UCSD-AML1 (cell line): Measurements from ENCODE around the gene LRRC10.
"Not testable (repeated sequence)": the region's sequence is repeated elsewhere in the genome, so short reads cannot be mapped to it uniquely, and the experiment has no call there.

Source experiments
- DNase-seq: peaks from one replicate; lab custom pipeline; 2025; ENCODE audit not compliant: unreplicated experiment; lab: John Stamatoyannopoulos, UW

Gene LRRC10

GRCh38 chr12:69620077-69620476 lies 9.4 kb upstream of the LRRC10 start:
- DNase-seq, result no peak

GRCh38 chr12:69619050-69619449 lies 8.3 kb upstream of the LRRC10 start:
- DNase-seq, result no peak

- DNase-seq, result peak; percentile 14
These were observed 5.3 kb upstream of the LRRC10 start for GRCh38 chr12:69616025-69616424.

- no peak for DNase-seq
These were observed 2.6 kb upstream of the LRRC10 start for GRCh38 chr12:69613351-69613750.

- DNase-seq, result no peak
These were observed 581 bp downstream of the LRRC10 start for GRCh38 chr12:69610126-69610525.

GRCh38 chr12:69608114-69608513 lies 2.6 kb downstream of the LRRC10 start:
- no peak for DNase-seq

- DNase-seq, result not testable (repeated sequence)
These were observed 6.4 kb downstream of the LRRC10 start for GRCh38 chr12:69604275-69604674.

GRCh38 chr12:69603556-69603955 lies 7.2 kb downstream of the LRRC10 start:
- not testable (repeated sequence) for DNase-seq

- DNase-seq, result no peak
These were observed 7.8 kb downstream of the LRRC10 start for GRCh38 chr12:69602954-69603353.

GRCh38 chr12:69601962-69602685 lies 8.6 kb downstream of the LRRC10 start:
- no peak for DNase-seq

- DNase-seq, result no peak
These were observed 9.9 kb downstream of the LRRC10 start for GRCh38 chr12:69600804-69601203.

- no peak for DNase-seq
These were observed 12.4 kb downstream of the LRRC10 start for GRCh38 chr12:69598174-69598753.

- no peak for DNase-seq
These were observed 15.0 kb downstream of the LRRC10 start for GRCh38 chr12:69595689-69596088.

- DNase-seq, result no peak
These were observed 21.6 kb downstream of the LRRC10 start for GRCh38 chr12:69589082-69589481.

GRCh38 chr12:69588527-69588926 lies 22.2 kb downstream of the LRRC10 start:
- no peak for DNase-seq

- peak; percentile 97 for DNase-seq
These were observed 25.3 kb downstream of the LRRC10 start, which contains the start of gene CCT2 for GRCh38 chr12:69585189-69586062. Gene CCT2 (plus strand): TSS chr12:69585459. CDS start chr12:69585522, 63 bp downstream.

GRCh38 chr12:69583203-69583602 lies 27.5 kb downstream of the LRRC10 start:
- DNase-seq, result peak; percentile 27

GRCh38 chr12:69580074-69580473 lies 30.6 kb downstream of the LRRC10 start:
- no peak for DNase-seq

- no peak for DNase-seq
These were observed 31.7 kb downstream of the LRRC10 start for GRCh38 chr12:69579029-69579428.

GRCh38 chr12:69578283-69578682 lies 32.4 kb downstream of the LRRC10 start:
- DNase-seq, result no peak

GRCh38 chr12:69575346-69575745 lies 35.4 kb downstream of the LRRC10 start:
- DNase-seq, result no peak
